Kidney glomerular epithelial cell (primary cell): Measurements from ENCODE around the gene TPPP3.
A peak's percentile ranks its signal among the peaks of the same experiment; 100 is the strongest.

ENCODE experiments used
- DNase-seq: peaks from one replicate; lab custom pipeline; 2025; lab: John Stamatoyannopoulos, UW

TPPP3 gene

DNA sequence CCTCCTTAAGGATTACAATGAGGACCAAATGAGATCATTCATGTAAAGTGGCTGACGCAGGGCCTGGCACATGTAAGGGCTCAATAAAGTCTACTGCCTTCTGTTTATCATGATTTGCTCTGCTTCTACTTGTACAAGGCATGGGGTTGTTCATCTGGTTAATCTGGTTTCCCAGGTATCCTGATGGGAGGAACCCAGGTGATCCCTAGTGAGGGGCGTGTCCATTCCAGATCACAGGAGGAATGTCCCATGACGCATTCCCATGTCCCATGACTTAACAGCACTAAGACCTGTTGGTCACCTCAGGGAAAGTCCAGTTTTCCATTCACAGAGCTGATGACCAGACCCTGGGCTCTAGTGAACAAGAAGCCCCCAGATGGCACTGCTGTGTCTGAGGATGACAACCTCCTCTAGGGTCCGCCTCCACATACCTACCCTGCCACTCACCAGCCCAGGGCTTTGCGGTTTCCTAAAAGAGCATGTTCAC is 11.5 kb upstream of the TPPP3 start:
- no peak for DNase-seq

DNA sequence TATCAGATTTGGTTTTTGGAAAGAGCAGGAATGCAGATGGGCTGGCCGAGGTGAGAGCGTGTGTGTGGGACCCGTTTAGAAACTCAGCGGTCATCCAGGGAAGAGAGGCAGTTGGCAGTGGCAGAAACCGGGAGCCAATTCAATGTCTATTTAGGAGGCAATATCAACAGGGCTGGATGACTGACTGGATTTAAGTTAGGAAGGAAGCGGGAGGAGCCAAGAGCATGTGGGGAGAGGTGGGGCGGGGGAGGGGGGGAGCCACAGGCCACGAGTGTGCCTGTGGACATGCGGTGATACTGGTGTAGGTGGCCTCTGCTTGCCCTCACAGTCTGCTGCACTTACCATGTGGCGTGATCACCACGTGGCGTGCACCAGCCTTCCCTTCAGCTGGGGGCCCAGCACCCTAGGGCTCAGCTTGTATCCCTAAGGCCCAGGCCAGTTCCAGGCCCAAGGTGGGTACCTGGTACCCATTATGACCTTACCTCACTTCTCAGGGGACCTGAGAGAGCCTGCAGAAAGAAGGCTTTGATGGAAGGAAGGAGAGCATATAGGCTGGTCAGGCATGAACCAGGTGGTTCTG is 10.8 kb upstream of the TPPP3 start:
- no peak for DNase-seq

DNA sequence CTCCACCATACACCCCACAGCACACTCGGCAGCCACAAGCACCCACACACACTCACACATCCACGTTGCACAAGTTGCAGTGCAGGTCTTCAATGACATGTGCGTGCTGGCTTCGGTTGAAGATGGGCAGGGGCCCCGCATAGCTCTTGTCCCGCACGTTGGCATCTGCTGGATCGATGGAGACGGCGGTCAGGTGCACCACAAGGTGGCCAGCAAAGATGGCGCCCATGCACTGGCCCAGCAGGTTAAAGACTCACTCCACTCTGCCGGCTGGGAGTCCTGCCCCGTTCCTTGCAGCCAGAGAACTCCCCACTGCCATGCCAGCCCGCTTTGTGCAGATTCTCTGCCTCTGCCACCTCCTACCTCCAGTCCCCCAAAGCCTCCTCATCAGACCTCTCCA is 7.6 kb upstream of the TPPP3 start:
- DNase-seq: no peak

- DNase-seq: no peak
Measured at GRCh38 chr16:67399749-67400704, 6.7 kb upstream of the TPPP3 start.

DNA sequence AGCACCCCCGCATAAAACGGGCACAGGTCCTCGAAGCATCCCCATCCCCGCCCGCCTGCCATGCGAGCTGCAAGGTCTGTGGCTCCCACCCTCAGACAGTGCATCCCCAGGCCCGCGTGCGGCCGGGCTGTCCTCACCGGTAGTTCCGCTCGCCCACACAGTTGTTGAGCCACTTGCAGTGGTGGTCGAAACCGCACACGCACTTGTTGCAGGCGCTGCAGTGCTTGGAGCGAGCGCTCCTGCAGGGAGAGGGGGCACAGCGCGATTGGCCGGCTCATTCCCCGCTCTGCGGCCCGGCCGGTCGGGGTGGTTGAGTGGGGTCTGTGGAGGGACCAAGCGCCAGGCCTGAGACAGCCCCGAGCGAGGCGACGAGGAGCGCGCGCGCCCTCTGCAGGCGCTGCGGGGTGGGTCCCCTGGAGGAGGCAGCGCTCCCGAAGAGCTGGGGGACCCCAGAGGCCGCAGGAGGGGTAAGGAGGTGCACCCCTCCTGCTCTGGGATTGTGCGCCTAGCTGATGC is 6.0 kb upstream of the TPPP3 start:
- peak; percentile 3 for DNase-seq

DNA sequence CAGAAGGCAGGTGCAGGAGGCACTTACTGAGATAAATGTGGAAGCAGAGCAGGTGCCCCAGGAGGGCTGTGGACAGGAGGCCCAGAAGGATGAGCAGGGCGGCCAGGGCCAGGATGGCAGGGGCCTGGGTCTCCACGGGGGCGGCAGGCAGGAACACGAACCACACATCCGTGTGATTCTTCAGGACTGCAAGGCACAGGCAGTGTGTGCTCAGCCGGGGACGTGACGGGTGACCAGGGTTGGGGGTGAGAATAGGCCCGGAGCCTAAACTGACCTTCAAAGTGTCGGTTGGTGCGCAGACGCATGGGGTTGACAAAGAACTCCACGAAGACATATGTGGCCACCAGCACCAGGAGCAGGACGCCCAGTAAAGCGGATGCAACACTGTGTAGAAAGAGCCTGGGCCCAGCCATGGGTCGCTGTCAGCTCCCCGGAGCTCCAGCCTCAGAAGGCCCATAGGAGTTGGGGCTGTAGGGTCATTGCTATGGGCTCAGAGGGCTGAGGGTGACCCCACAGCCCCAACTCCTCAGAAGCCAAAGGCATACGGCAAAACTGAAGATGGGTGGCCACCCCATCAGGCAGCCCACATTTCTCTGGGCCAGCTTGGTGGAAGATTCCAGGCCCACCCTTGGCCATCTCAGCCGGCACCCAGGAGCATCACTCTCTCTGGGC is 5.4 kb upstream of the TPPP3 start:
- no peak for DNase-seq

DNA sequence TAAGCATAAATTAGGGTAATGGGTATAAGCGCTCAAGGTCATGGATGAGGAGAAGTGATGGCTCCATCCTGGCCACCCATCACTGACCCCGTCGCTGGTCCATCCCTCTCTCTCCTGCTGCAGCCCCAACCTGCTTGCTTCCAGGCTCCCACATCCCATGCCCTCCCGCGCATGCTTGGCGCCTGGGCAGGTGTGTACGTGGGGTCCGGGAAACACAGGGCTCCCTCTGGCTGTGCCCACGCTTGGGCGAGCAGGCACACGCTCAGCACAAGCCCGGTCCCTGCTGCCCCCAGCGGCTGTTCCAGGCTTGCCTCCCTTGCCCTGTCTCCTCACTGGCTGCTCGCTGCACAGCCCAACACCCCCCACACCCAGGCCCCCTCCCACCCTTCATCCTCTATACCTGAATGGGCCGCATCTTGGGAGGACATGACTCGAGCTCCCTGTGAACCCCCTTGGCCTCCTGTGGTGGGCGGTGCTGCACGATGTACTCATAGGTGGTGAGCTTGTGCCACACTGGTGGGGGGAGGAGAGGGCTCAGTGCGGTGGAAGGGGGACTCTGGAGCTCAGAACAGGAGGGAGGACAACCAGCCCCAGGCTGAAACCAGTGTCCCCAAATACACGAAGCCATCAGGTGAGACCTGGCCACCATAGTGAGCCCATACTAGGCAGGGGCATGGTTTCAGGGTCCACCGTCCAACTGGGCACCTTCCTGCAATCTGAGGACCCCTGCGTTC is 4.7 kb upstream of the TPPP3 start:
- DNase-seq: peak; percentile 6

DNA sequence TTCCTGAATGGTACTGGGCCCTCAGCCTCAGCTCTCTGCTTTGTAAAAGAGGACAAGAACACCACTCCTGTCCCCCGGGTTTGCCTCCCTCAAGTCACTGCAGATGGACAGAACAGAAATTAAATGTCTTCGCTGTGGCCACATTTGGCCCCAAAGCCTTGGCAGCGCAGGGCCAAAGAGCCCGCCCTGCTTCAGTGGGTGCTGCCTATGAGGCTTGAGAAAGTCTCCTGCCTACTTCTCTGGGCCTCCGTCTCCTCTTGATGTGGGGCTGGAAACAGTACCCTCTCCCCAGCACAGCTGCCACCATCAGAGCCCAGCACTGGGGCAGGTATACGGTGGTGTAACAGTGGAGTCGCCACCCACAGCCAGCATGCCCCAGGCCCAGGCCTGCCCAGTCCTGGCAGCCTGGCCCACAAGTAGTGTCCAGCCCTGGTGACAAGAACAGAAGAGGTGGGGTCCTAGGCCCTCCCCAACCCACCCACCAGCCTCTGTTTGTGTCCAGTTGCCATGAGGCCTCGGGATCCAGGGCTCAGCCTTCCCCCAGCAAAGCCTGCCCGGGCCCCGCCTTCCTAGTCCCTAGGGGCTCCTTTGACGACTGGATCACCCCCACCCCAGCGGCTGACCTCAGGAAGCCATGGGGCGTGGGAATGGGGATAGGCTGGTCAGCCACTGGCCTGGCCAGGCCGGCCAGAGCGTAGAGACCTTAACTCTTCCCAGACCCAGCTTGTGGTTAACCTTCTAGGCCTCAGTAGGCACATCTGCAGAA is 3.9 kb upstream of the TPPP3 start:
- DNase-seq: no peak

GRCh38 chr16:67396159-67397035 is 3.1 kb upstream of the TPPP3 start:
- DNase-seq: no peak

DNA sequence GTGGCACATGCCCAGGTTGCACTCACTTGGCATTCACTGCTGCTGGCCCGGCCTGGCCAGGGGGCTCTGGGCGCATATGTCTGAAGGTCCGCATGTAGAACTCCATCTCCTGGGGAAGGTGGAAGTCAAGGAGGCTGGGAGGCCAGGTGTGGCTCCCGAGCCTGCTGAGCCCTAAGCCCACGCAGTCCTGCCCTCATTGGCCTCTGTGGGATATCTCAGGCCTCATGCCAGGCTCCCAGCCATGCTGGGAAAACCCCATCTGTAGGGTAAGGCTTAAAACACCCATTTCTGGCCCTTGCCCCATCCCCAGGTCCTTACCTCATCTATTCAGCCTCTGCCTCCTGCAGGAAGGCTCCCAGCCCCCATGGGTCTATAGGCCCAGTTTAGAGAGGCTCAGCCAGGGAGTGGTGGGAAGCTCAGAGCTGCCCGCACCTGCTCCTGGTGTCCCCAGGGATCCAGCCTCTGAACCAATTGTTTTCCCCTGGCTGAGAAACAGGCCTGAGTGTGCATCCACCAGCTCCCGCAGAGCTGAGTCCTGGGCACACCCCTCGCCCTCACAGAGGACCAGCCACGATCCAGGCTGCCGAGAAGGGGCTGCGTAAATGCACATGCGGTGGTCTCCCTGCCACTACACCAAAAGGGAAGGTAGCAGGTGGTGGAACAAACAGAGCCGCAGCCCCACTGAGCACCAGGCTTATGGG is 2.3 kb upstream of the TPPP3 start:
- DNase-seq: no peak

- DNase-seq: no peak
Measured at GRCh38 chr16:67395105-67395457, 1.8 kb upstream of the TPPP3 start.

DNA sequence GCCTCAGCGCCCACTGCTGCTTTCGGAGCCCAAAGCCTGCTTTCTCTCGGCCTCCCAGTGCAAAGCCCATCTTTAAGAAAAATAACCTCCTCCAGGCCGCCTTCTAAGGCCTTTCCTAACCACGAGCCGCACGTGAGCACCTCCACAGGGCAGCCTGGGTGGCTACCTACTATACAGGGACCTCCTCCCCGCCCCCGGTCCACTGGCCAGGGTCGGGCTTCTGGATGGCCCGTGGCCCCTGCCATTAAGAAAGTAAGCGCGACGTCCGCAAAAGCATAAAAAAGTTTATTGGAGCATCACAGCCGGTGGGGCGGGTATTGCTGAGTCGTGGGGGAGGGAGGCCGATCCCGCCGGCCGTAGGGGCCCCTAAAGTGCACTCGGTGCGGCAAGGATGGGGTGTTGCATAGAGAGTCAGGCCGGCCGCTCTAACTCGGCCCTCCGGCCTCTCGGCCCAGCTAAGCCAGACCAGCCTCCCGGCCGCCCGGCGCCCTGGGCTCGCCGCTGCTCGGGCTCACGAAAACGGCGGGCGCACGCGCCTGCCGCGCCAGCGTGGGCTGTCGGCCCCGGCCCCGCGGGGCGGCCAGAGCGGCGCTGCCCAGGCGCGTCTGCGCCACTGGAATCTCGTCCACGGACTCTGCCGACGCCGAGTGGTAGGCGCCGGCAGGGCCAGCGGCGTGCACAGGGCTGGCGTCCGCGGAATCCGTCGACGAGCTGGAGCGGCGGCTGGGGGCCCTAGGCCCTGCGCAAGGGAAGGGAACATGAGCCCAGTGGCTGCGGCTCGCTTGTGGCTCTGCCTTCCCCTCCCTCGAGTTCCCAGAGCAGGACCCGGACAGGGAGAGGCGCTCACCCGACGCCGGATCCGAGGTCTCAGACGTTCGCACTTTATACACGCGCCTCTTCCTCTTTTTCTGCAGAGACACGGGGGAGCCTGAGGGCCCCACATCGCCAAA is 1.1 kb upstream of the TPPP3 start:
- no peak for DNase-seq

DNA sequence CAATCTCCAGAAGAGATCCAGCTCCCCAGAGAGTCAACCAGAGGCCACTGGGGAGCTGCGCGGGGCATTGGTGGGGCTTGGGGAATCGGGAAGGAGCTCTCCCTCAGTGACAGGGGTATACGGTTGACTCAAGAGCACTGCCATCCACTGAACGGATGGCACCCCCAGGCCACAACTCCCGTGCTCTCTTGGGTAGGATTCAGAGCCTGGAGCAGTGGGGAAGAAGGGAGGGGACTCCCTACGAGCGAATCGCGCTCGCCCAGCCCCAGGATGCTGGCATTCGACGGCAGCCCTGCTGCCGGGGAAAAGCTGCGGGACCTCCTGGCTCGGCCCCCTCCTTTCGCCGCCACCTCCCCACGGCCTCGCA is 473 bp upstream of the TPPP3 start:
- no peak for DNase-seq

DNA sequence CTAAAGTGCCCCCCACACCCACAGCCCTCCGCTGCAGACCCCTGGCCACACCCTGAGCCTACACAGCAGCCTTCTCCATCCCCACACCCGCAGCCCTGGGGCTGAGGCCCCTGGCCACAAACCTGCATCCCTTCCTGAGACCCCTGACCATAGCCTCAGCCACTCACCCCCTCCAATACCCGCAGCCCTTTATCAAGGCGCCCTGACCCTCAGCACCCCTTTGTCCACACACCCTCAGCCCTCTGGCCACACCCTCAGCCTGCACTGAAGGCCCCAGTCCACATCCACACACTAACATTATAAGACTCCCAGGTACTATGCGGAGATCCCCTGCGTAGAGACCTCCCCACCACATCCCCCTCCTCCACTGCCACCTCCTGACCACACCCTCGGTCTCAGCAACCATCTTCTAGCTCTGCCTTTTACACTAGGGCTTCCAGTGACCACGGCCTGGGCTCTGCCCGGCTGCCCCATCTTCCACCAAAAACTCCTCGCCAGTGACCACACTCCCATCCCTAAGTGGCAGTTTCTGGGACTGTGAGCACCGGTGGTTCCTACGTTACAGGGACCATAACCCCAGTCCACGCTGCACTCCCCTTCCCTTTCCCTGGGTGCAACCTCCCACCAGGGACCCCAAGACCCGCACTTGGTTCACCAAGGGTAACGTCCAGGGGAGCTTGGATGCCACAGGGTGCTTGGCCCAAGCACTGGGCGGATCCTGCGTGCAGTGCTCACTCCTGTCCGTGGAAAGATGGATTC is 818 bp downstream of the TPPP3 start:
- DNase-seq: no peak

- DNase-seq: no peak
Measured at GRCh38 chr16:67391424-67392300, 1.6 kb downstream of the TPPP3 start.

DNA sequence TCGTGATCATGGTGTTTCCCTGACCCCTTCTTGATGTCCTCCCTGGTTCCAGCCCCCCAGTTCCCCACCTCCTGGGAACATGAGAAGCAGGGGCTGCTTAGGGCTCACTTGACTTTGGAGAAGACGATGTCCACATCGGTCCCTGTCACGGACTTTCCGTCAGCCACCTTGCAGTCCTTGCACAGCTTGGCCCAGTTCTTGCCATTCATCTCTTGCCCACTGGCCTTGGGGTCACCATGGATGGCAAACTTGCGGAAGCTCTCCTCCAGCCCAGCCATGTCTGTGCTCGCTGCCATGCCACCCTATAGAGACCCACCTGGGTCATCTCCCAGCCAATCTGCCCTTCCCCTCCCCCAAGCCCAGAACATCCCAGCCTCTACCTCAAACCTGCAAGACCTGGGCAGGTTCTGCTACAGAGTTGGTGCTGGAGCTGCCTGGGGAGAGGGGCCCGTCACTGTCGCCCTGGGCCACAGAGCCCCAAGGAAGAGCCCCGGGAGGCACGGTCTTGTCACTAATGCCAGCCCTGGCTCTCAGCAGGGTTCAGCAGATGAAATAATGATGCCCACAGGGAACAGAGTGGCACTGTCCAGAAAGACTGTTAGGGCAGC is 2.4 kb downstream of the TPPP3 start:
- DNase-seq: no peak
